Measurements from ENCODE around the gene COPS2.
"Not testable (repeated sequence)": the region's sequence is repeated elsewhere in the genome, so short reads cannot be mapped to it uniquely, and the experiment has no call there.

Gene COPS2

DNA sequence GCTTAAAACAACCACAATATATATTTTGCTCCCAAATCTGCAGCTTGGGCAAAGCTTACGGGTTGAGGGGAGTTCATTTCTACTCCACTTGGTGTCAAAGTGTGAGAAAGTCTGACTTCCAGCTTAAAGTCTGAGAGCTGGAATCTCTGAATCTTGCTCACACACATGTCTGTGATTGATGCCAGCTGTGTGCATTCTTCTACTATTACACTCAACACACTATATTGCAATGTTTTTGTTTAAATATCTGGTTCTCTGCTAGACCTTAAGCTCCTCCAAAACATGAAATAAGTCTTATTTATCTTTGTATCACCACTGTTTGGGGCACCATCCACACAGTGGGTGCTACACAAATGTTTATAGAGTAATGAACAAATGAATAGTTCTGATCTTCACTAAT lies 72.4 kb downstream of the COPS2 start:
- no peaks in the 10 kb centered on the region for H3K36me3 ChIP-seq
- H3K27me3 ChIP-seq (ENCODE audit: insufficient read depth, low read depth, severe bottlenecking): no peaks in the 10 kb centered on the region
- no peak overlapping the region for H3K27ac ChIP-seq
- TF ChIP-seq, protein P1, sequence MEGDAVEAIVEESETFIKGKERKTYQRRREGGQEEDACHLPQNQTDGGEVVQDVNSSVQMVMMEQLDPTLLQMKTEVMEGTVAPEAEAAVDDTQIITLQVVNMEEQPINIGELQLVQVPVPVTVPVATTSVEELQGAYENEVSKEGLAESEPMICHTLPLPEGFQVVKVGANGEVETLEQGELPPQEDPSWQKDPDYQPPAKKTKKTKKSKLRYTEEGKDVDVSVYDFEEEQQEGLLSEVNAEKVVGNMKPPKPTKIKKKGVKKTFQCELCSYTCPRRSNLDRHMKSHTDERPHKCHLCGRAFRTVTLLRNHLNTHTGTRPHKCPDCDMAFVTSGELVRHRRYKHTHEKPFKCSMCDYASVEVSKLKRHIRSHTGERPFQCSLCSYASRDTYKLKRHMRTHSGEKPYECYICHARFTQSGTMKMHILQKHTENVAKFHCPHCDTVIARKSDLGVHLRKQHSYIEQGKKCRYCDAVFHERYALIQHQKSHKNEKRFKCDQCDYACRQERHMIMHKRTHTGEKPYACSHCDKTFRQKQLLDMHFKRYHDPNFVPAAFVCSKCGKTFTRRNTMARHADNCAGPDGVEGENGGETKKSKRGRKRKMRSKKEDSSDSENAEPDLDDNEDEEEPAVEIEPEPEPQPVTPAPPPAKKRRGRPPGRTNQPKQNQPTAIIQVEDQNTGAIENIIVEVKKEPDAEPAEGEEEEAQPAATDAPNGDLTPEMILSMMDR (IDR thresholded peaks at IDR 0.05; ENCODE audit: low read depth, low read length): no peak
- H3K9me3 ChIP-seq (ENCODE audit: severe bottlenecking): no peaks in the 10 kb centered on the region
- no peak for DNase-seq
- no peak overlapping the region for H3K4me3 ChIP-seq (ENCODE audit: low read depth, low read length)

DNA sequence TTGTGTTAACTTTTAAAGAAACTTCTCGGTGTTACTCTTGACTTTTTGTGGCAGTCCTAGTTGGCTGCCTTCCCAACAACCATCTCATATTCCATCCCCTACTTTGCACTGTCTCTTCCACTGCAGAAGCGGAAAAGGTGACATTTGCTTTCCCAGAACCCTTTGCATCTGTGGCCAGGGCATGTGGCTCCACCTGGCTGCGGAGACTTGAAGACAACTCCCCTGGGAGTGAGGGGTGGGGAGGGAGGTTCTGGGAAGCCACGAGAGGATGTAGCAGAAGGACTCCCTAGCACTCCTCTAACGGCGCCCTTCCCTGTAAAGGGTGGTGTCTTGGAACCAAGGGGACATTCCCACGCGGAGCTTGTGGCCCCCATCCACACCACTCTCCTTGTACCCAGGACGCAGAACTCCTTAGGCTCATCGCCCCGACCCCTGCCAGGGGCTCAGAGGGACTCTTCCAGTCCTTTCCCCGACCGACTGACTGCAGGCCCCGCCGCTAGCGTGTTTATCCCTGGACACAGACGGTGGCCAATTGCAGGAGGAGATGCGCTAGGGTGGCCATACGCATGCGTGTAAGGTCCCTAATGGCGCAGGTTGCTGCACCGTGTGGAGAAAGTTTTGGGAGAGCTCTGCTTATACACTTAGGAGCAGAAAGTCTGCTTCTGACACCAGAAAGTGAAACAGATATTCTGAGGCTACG lies 75.9 kb downstream of the COPS2 start:
- no peaks in the 10 kb centered on the region for H3K27me3 ChIP-seq (ENCODE audit: insufficient read depth, low read depth, severe bottlenecking)
- TF ChIP-seq, protein P1 (IDR thresholded peaks at IDR 0.05; ENCODE audit: low read depth, low read length): no peak
- H3K9me3 ChIP-seq (ENCODE audit: severe bottlenecking): no peaks in the 10 kb centered on the region
- H3K4me3 ChIP-seq (ENCODE audit: low read depth, low read length): no peak overlapping the region
- no peaks in the 10 kb centered on the region for H3K36me3 ChIP-seq
- DNase-seq: no peak
- H3K27ac ChIP-seq: no peak overlapping the region

DNA sequence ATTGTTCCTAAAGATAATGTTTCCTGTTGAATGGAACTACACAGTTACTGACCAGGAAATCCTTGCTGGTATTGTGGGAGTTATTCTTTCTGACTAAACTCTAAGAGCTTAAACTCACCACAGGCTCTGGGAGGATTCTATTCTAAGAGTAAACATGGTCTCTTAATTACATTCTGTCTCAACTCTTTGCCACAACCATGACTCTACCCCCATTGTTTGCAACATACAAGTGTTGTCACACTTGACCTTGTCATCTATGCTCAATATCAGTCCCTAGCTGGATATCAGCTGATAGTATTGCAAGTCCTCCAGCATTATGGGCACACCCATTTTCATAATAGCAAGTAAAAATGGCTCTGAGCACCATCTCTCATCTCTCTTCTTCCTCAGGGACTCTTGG lies 79.5 kb downstream of the COPS2 start:
- Histone ChIP-seq H3K9me3 (ENCODE audit: severe bottlenecking) (no peaks in the 10 kb centered on the region), H3K4me3 (ENCODE audit: low read depth, low read length) (no peak overlapping the region), H3K27me3 (ENCODE audit: insufficient read depth, low read depth, severe bottlenecking) (no peaks in the 10 kb centered on the region), H3K27ac (no peak overlapping the region), H3K36me3 (no peaks in the 10 kb centered on the region)
- DNase-seq: no peak
- TF ChIP-seq, protein P1 (IDR thresholded peaks at IDR 0.05; ENCODE audit: low read depth, low read length): no peak

- H3K36me3 ChIP-seq; H3K4me3 ChIP-seq (ENCODE audit: low read depth, low read length); H3K9me3 ChIP-seq (ENCODE audit: severe bottlenecking); H3K27ac ChIP-seq; DNase-seq; H3K27me3 ChIP-seq (ENCODE audit: insufficient read depth, low read depth, severe bottlenecking): not testable (repeated sequence)
These were observed 80.7 kb downstream of the COPS2 start for GRCh38 chr15:49074589-49075287.

Data from WERI-Rb-1 (cell line).